ENCODE data around the gene SIPA1L3. TPM values are rescaled to one million over a fixed set of nuclear protein-coding genes. Genes with fewer than 3 reads are reported as not detected.

The SIPA1L3 gene
- polyA plus RNA-seq, 1 of the 3 experiments (the other 2 are of a cell fraction), result 11.6 TPM

GRCh38 chr19:38023671-38024541 is 116.9 kb downstream of the SIPA1L3 start (continued):
- TF ChIP-seq USF2 (IDR thresholded peaks at IDR 0.05; ENCODE audit: borderline replicate concordance, low read depth, low read length), result no peak

GRCh38 chr19:38024992-38025908 is 118.2 kb downstream of the SIPA1L3 start:
- Histone ChIP-seq H3K27me3 (ENCODE audit: insufficient read depth) (no peaks in the 10 kb centered on the region), H2AFZ (ENCODE audit: low read depth) (no peak overlapping the region), H3F3A (replicated peaks; ENCODE audit: insufficient read depth) (no peaks in the 10 kb centered on the region), H3K4me1 (ENCODE audit: control insufficient read depth in 1 of 2, insufficient read depth in 2 of 2, low read depth in 1 of 2, low read length in 1 of 2) (peaks cover 15 to 17% of the 10 kb centered on the region in 2 experiments; a peak in 3 of 4 replicates), H4K20me1 (ENCODE audit: insufficient read depth) (no peaks in the 10 kb centered on the region), H3K4me2 (no peak overlapping the region), H3K9me3 (no peaks in the 10 kb centered on the region), H3K79me2 (ENCODE audit: insufficient read depth) (peaks cover 56% of the 10 kb centered on the region; the same call in 1 of the 2 replicates), H3K9ac (no peak overlapping the region), H3K36me3 (replicated peaks in 1 of 2; ENCODE audit: control insufficient read depth in 1 of 2, insufficient read depth in 2 of 2, low read length in 1 of 2) (no peaks in the 10 kb centered on the region), H3K4me3 (ENCODE audit: low read depth in 2 of 2, low read length in 1 of 2) (no peak overlapping the region), H3K9me2 (no peaks in the 10 kb centered on the region), H3K27ac (ENCODE audit: low read depth in 2 of 2, low read length in 1 of 2) (no peak overlapping the region)
- WGBS (ENCODE audit: low lambda C conversion rate), result 89% methylated on average over 22 of the region's 22 CpGs
- TF ChIP-seq CTCF (IDR thresholded peaks at IDR 0.05), result no peak
- TF ChIP-seq FOSL2 (IDR thresholded peaks at IDR 0.05; ENCODE audit: borderline replicate concordance, low read depth), result no peak
- no peak for TF ChIP-seq MEF2A (IDR thresholded peaks at IDR 0.05; ENCODE audit: borderline replicate concordance, low read depth)
- no peak for TF ChIP-seq TAF1 (IDR thresholded peaks at IDR 0.05; ENCODE audit: borderline replicate concordance, low read depth, low read length)
- TF ChIP-seq PBX3 (IDR thresholded peaks at IDR 0.05), result no peak
- no peak for TF ChIP-seq NRF1 (IDR thresholded peaks at IDR 0.05; ENCODE audit: low read depth, low read length)
- no peak for TF ChIP-seq GABPA (IDR thresholded peaks at IDR 0.05; ENCODE audit: low read depth)
- TF ChIP-seq USF1 (IDR thresholded peaks at IDR 0.05; ENCODE audit: borderline replicate concordance, low read depth), result no peak
- no peak for TF ChIP-seq FOXJ3 (CRISPR knock-in tag; IDR thresholded peaks at IDR 0.05)
- no peak for TF ChIP-seq FOXM1 (IDR thresholded peaks at IDR 0.05; ENCODE audit: low read depth)
- no peak for TF ChIP-seq EZH2phosphoT487 (IDR thresholded peaks at IDR 0.05; ENCODE audit: borderline replicate concordance, low read depth)
- TF ChIP-seq POLR2AphosphoS5 (IDR thresholded peaks at IDR 0.05; ENCODE audit: low read depth, low read length), result no peak
- TF ChIP-seq MXI1 (IDR thresholded peaks at IDR 0.05; ENCODE audit: low read depth, low read length), result no peak
- TF ChIP-seq RCOR1 (IDR thresholded peaks at IDR 0.05; ENCODE audit: low read length), result no peak
- TF ChIP-seq TCF12 (IDR thresholded peaks at IDR 0.05), result no peak
- TF ChIP-seq SMC3 (IDR thresholded peaks at IDR 0.05; ENCODE audit: low read depth, low read length), result no peak
- no peak for TF ChIP-seq ZBTB33 (IDR thresholded peaks at IDR 0.05; ENCODE audit: borderline replicate concordance, low read depth)
- no peak for TF ChIP-seq ELF1 (IDR thresholded peaks at IDR 0.05)
- no peak for TF ChIP-seq SIN3A (IDR thresholded peaks at IDR 0.05; ENCODE audit: borderline replicate concordance, low read depth, low read length)
- POLR2A ChIA-PET, result interaction anchor here (0.6 to 1.4 kb wide), 2 partner anchors 18 to 21 kb away, joined by 5 read pairs; no protein-coding TSS in a partner anchor
- CTCF ChIA-PET, result interaction anchor here (0.7 kb wide), 1 partner anchor 17 kb away, joined by 4 read pairs; no protein-coding TSS in a partner anchor
- DNase-seq, result no peak

Measured in SK-N-SH (cell line).